ENCODE data around the gene CHST13. TPM values are rescaled to one million over a fixed set of nuclear protein-coding genes. Genes with fewer than 3 reads are reported as not detected.
"Not testable (repeated sequence)": the region's sequence is repeated elsewhere in the genome, so short reads cannot be mapped to it uniquely, and the experiment has no call there.

The CHST13 gene
- total and polyA plus RNA-seq, 5 experiments from 2014 or later: 0.14 TPM; not detected in 4

DNA sequence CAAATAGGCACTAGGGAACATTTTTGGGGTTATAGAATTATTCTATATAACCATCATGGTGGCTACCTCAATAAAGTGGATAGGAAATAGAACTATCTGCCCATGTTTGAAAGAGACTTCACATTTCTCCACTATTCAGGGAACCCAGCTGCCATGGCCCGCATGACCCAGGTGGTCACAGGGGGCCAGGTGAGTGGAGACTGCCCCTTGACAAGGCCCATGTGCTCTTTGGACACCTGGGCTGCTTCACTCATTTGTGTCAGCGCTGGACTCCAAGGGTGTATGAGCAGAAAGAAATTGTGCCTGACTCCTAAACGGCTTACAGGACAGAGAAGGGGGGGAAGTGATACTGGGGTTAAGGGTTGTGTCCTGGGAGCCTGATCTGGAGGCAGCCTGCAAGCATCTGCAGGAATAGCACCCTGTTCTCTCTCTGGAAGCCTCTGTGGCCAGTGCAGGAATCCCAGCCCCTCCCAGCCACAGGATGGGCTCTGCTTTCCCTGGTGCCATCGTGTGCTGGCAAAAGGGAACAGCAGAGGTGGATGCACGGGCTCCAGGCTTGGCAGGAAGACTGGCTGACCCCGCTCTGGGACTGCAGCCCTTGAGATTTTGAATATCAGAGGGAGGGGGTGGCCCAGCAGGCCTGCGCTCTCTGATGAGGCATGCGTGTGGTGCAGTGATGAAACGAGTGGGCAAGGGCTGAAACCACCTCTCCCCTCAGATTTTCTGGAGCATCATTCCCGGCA is 43.9 kb downstream of the CHST13 start:
- H3K4me3 Mint-ChIP-seq: no peak overlapping the region
- POLR2A ChIA-PET: interaction anchor here (0.6 kb wide), 1 partner anchor 351 kb away, joined by 4 read pairs; no protein-coding TSS in a partner anchor
- H3K4me1 Mint-ChIP-seq: no peaks in the 10 kb centered on the region
- no peak overlapping the region for H3K27ac Mint-ChIP-seq
- H3K36me3 Mint-ChIP-seq: no peaks in the 10 kb centered on the region
- peaks cover under 1 to 6% (median 5%) of the 10 kb centered on the region in 9 donors for H3K9me3 Mint-ChIP-seq
- ATAC-seq (no peak), DNase-seq (no peak)
- H3K27me3 Mint-ChIP-seq: peaks cover 1 to 10% (median 5%) of the 10 kb centered on the region in 5 donors

- Mint-ChIP-seq H3K36me3 (no peaks in the 10 kb centered on the region), H3K9me3 (peaks cover 0 to 2% (median 0%) of the 10 kb centered on the region in 9 donors), H3K27ac (peak overlapping the region in 1 of 10 donors; percentile 44), H3K27me3 (peaks cover 1 to 10% (median 5%) of the 10 kb centered on the region in 5 donors), H3K4me1 (no peaks in the 10 kb centered on the region), H3K4me3 (no peak overlapping the region)
- POLR2A ChIA-PET: no interaction called here
- DNase-seq (no peak), ATAC-seq (no peak)
Measured at GRCh38 chr3:126568776-126569342, 44.9 kb downstream of the CHST13 start.

- Mint-ChIP-seq H3K4me3 (no peak overlapping the region), H3K9me3 (peaks cover 0 to 2% (median 0%) of the 10 kb centered on the region in 9 donors), H3K36me3 (no peaks in the 10 kb centered on the region), H3K27ac (no peak overlapping the region), H3K27me3 (peaks cover 1 to 10% (median 5%) of the 10 kb centered on the region in 5 donors), H3K4me1 (no peaks in the 10 kb centered on the region)
- ATAC-seq (no peak), DNase-seq (no peak)
- POLR2A ChIA-PET: no interaction called here
Measured at GRCh38 chr3:126569390-126569975, 45.5 kb downstream of the CHST13 start.

- DNase-seq (no peak), ATAC-seq (no peak)
- no peak overlapping the region for H3K4me3 Mint-ChIP-seq
- no peaks in the 10 kb centered on the region for H3K36me3 Mint-ChIP-seq
- H3K4me1 Mint-ChIP-seq: no peaks in the 10 kb centered on the region
- H3K27me3 Mint-ChIP-seq: peaks cover 1 to 9% (median 5%) of the 10 kb centered on the region in 5 donors
- POLR2A ChIA-PET: no interaction called here
- H3K27ac Mint-ChIP-seq: no peak overlapping the region
- no peaks in the 10 kb centered on the region for H3K9me3 Mint-ChIP-seq
Measured at GRCh38 chr3:126570103-126570541, 46.2 kb downstream of the CHST13 start.

GRCh38 chr3:126571078-126571477 is 47.1 kb downstream of the CHST13 start:
- Mint-ChIP-seq H3K36me3 (no peaks in the 10 kb centered on the region), H3K4me3 (no peak overlapping the region), H3K4me1 (no peaks in the 10 kb centered on the region), H3K9me3 (no peaks in the 10 kb centered on the region), H3K27ac (peak overlapping the region in 1 of 10 donors; percentile 22), H3K27me3 (peaks cover 0 to 5% (median 3%) of the 10 kb centered on the region in 5 donors)
- no peak for ATAC-seq
- no peak for DNase-seq
- POLR2A ChIA-PET: no interaction called here

- H3K36me3 Mint-ChIP-seq: no peaks in the 10 kb centered on the region
- POLR2A ChIA-PET: no interaction called here
- H3K4me3 Mint-ChIP-seq: no peak overlapping the region
- no peaks in the 10 kb centered on the region for H3K4me1 Mint-ChIP-seq
- no peak overlapping the region for H3K27ac Mint-ChIP-seq
- H3K27me3 Mint-ChIP-seq: peaks cover 0 to 5% (median 3%) of the 10 kb centered on the region in 5 donors
- H3K9me3 Mint-ChIP-seq: no peaks in the 10 kb centered on the region
- DNase-seq: no peak
- ATAC-seq: no peak
Measured at GRCh38 chr3:126573492-126574117, 49.6 kb downstream of the CHST13 start.

GRCh38 chr3:126577261-126577660 is 53.3 kb downstream of the CHST13 start:
- Mint-ChIP-seq H3K27ac (no peak overlapping the region), H3K9me3 (peaks cover 0 to 4% (median 0%) of the 10 kb centered on the region in 9 donors), H3K27me3 (peaks cover 0 to 10% (median 5%) of the 10 kb centered on the region in 5 donors), H3K36me3 (no peaks in the 10 kb centered on the region), H3K4me3 (no peak overlapping the region), H3K4me1 (peaks cover 0 to 5% (median 0%) of the 10 kb centered on the region in 4 donors)
- DNase-seq: no peak
- POLR2A ChIA-PET: no interaction called here
- ATAC-seq: no peak

DNA sequence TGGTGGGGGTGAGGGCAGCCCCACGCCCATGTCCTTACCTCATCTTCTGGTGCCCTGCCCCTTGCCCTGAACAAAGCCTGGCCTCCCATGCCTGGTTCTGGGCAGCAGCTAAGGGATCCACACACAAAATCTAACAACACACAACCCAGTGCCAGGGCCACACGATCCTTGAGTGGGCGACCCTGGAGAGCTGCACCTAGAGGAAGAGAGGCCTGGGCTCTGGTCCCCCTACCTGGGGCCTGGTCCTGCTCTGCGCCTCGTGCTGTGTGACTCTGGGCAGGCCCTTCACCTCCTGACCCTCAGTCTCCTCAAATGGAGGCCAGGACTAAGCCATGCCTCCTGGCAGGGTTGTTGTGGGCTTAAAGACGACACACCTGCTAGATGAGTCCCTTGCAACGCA is 54.7 kb downstream of the CHST13 start:
- no peak overlapping the region for H3K27ac Mint-ChIP-seq
- no peak overlapping the region for H3K4me3 Mint-ChIP-seq
- POLR2A ChIA-PET: no interaction called here
- H3K9me3 Mint-ChIP-seq: peaks cover 0 to 7% (median 0%) of the 10 kb centered on the region in 9 donors
- DNase-seq: no peak
- peaks cover 0 to 10% (median 5%) of the 10 kb centered on the region in 5 donors for H3K27me3 Mint-ChIP-seq
- no peak for ATAC-seq
- peaks cover 0 to 5% (median 0%) of the 10 kb centered on the region in 4 donors for H3K4me1 Mint-ChIP-seq
- H3K36me3 Mint-ChIP-seq: no peaks in the 10 kb centered on the region

- no peak overlapping the region for H3K27ac Mint-ChIP-seq
Measured at GRCh38 chr3:126580746-126581145, 56.8 kb downstream of the CHST13 start.

GRCh38 chr3:126581569-126581968 is 57.6 kb downstream of the CHST13 start:
- ATAC-seq: no peak
- no peak overlapping the region for H3K4me3 Mint-ChIP-seq
- peaks cover 0 to 5% (median 0%) of the 10 kb centered on the region in 4 donors for H3K4me1 Mint-ChIP-seq
- H3K36me3 Mint-ChIP-seq: no peaks in the 10 kb centered on the region
- no peak for DNase-seq
- H3K27me3 Mint-ChIP-seq: peaks cover 0 to 10% (median 5%) of the 10 kb centered on the region in 5 donors
- H3K9me3 Mint-ChIP-seq: peaks cover 0 to 27% (median 6%) of the 10 kb centered on the region in 9 donors
- POLR2A ChIA-PET: no interaction called here
- H3K27ac Mint-ChIP-seq: no peak overlapping the region

More at GRCh38 chr3:126580746-126581145, 56.8 kb downstream of the CHST13 start:
- Mint-ChIP-seq H3K9me3 (peaks cover 0 to 23% (median 6%) of the 10 kb centered on the region in 9 donors), H3K4me1 (peaks cover 0 to 5% (median 0%) of the 10 kb centered on the region in 4 donors), H3K4me3 (no peak overlapping the region), H3K36me3 (no peaks in the 10 kb centered on the region), H3K27me3 (peaks cover 0 to 10% (median 5%) of the 10 kb centered on the region in 5 donors)
- no peak for DNase-seq
- no peak for ATAC-seq
- POLR2A ChIA-PET: no interaction called here

GRCh38 chr3:126582311-126582710 is 58.4 kb downstream of the CHST13 start:
- peaks cover 0 to 10% (median 5%) of the 10 kb centered on the region in 5 donors for H3K27me3 Mint-ChIP-seq
- POLR2A ChIA-PET: no interaction called here
- no peaks in the 10 kb centered on the region for H3K36me3 Mint-ChIP-seq
- H3K4me1 Mint-ChIP-seq: peaks cover 0 to 5% (median 0%) of the 10 kb centered on the region in 4 donors
- peaks cover 0 to 34% (median 9%) of the 10 kb centered on the region in 9 donors for H3K9me3 Mint-ChIP-seq
- ATAC-seq: no peak
- H3K4me3 Mint-ChIP-seq: no peak overlapping the region
- DNase-seq: no peak
- H3K27ac Mint-ChIP-seq: no peak overlapping the region

GRCh38 chr3:126591515-126591914 is 67.6 kb downstream of the CHST13 start:
- POLR2A ChIA-PET: not testable (repeated sequence)

More at GRCh38 chr3:126591515-126591914, 67.6 kb downstream of the CHST13 start:
- Mint-ChIP-seq H3K27me3 (peaks cover 0 to 12% (median 4%) of the 10 kb centered on the region in 5 donors), H3K36me3 (peaks cover 3 to 45% (median 20%) of the 10 kb centered on the region in 3 donors), H3K9me3 (peaks cover 10 to 86% (median 46%) of the 10 kb centered on the region in 9 donors)
- DNase-seq, H3K4me1 Mint-ChIP-seq, ATAC-seq, H3K4me3 Mint-ChIP-seq, H3K27ac Mint-ChIP-seq: not testable (repeated sequence)

All from naive thymus-derived CD8-positive, alpha-beta T cell (primary cell).